Measurements from ENCODE around the gene PRKCE.

Gene PRKCE

GRCh38 chr2:45992021-45992740, 340.7 kb downstream of the PRKCE start:
- no peak overlapping the region for H3K4me3 ChIP-seq (replicated peaks in 1 of 2; ENCODE audit: low read depth in 2 of 2, low read length in 2 of 2)
- DNase-seq (ENCODE audit: low read depth in 2 of 2) = peak; percentile 80 to 88
- TF ChIP-seq CTCF (IDR thresholded peaks at IDR 0.05; ENCODE audit: low read depth, low read length) = no peak

- DNase-seq (ENCODE audit: low read depth in 2 of 2) = no peak
- no peak overlapping the region for H3K4me3 ChIP-seq (replicated peaks in 1 of 2; ENCODE audit: low read depth in 2 of 2, low read length in 2 of 2)
- no peak for TF ChIP-seq CTCF (IDR thresholded peaks at IDR 0.05; ENCODE audit: low read depth, low read length)
Observed at GRCh38 chr2:45992741-45993475, 341.4 kb downstream of the PRKCE start.

GRCh38 chr2:45993476-45993991, 342.1 kb downstream of the PRKCE start:
- peak; percentile 86 for TF ChIP-seq CTCF (IDR thresholded peaks at IDR 0.05; ENCODE audit: low read depth, low read length)
- no peak overlapping the region for H3K4me3 ChIP-seq (replicated peaks in 1 of 2; ENCODE audit: low read depth in 2 of 2, low read length in 2 of 2)
- peak; percentile 92 for DNase-seq (ENCODE audit: low read depth in 2 of 2)

GRCh38 chr2:45994060-45994459, 342.6 kb downstream of the PRKCE start:
- H3K4me3 ChIP-seq (replicated peaks in 1 of 2; ENCODE audit: low read depth in 2 of 2, low read length in 2 of 2) = no peak overlapping the region
- no peak for TF ChIP-seq CTCF (IDR thresholded peaks at IDR 0.05; ENCODE audit: low read depth, low read length)
- no peak for DNase-seq (ENCODE audit: low read depth in 2 of 2)

GRCh38 chr2:46000660-46001059, 349.2 kb downstream of the PRKCE start:
- H3K4me3 ChIP-seq (replicated peaks in 1 of 2; ENCODE audit: low read depth in 2 of 2, low read length in 2 of 2) = no peak overlapping the region
- no peak for TF ChIP-seq CTCF (IDR thresholded peaks at IDR 0.05; ENCODE audit: low read depth, low read length)
- no peak for DNase-seq (ENCODE audit: low read depth in 2 of 2)

- DNase-seq (ENCODE audit: low read depth in 2 of 2) = no peak
- TF ChIP-seq CTCF (IDR thresholded peaks at IDR 0.05; ENCODE audit: low read depth, low read length) = no peak
- H3K4me3 ChIP-seq (replicated peaks in 1 of 2; ENCODE audit: low read depth in 2 of 2, low read length in 2 of 2) = no peak overlapping the region
Observed at GRCh38 chr2:46001290-46001689, 349.8 kb downstream of the PRKCE start.
